ENCODE measurements around the gene RAB12.

Gene RAB12

DNA sequence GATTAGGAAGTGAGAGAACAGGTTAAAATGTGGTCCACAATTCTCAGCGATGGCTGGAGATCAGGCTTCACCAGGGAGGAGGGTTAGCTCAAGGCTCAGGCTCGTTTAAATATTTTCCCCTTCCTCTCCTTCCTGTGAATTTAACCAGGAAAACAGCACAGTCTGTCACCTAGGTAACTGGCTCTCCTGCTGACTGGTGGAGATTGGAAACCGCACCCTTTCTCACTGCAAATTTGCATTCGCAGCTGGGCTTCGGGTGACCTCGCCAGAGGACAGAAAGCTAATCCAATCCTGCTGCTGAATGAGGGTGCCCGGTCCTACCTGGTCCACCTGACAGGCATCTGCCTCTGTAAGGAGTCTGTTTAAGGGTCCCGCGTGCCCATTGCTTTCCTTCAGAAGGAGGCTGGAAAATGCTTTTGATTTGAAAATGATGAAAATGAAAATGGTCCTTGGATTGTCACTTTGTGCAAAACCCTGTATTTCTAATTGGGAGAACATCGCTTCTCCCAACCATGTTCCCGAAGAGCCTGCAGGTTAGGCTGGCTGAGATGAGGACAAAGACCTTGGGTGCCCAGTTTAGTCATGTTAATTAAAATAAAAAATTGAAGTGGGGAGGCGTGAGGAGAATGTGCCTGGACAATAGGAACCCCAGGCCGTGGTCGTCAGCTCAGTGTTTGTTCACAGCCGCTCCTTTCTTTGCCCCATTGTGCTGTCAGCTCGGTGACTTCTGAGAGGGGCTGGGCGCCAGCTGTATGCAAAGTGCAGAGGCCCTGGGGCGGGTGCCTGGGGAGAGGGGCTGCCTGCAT lies 52.7 kb downstream of the RAB12 start:
- no peak for DNase-seq (ENCODE audit: low spot score)
- TF ChIP-seq, protein P1, sequence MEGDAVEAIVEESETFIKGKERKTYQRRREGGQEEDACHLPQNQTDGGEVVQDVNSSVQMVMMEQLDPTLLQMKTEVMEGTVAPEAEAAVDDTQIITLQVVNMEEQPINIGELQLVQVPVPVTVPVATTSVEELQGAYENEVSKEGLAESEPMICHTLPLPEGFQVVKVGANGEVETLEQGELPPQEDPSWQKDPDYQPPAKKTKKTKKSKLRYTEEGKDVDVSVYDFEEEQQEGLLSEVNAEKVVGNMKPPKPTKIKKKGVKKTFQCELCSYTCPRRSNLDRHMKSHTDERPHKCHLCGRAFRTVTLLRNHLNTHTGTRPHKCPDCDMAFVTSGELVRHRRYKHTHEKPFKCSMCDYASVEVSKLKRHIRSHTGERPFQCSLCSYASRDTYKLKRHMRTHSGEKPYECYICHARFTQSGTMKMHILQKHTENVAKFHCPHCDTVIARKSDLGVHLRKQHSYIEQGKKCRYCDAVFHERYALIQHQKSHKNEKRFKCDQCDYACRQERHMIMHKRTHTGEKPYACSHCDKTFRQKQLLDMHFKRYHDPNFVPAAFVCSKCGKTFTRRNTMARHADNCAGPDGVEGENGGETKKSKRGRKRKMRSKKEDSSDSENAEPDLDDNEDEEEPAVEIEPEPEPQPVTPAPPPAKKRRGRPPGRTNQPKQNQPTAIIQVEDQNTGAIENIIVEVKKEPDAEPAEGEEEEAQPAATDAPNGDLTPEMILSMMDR (IDR thresholded peaks at IDR 0.05; ENCODE audit: extremely low read depth, insufficient read depth, missing control alignments) = no peak
- in situ Hi-C loops (cut with MboI; ENCODE audit: low pct_unique_long_range_greater_than_20kb, low sequenced_read_pairs, unreplicated experiment) = loop anchor here (25.0 kb wide), 2 partner anchors 325 to 850 kb away; no protein-coding TSS in a partner anchor

DNA sequence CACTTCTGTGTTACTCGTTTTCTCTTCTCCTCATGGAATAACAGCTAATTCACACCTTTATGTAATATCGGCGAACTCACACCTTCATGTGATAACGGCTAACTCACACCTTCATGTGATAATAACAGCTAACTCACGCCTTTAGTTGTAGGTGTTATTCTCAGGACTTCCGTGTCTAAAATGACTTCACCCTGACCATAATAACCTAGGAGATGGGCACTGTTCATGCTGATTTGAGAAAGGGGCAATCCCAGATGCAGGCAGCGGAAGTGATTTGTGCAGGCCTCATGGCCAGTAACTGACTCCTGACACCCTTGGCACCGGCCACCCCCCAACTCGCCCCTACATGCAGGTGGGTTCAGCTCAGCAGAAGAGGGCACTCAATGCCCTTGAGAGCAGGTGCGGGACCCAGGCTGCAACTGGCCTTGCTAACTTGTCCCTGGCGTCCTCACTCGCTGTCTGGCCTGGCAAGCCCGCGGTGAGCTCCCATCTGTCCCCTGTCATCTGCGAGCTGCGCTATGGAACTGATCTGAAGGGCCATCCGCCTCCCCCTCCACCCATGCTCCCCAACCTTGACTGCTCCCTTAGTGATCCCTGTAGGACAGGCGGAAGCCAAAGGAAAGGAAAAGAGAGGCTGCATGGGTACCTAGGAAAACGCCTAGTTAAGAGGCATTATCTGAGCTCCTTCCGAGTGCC lies 53.5 kb downstream of the RAB12 start:
- DNase-seq (ENCODE audit: low spot score) = no peak
- in situ Hi-C loops (cut with MboI; ENCODE audit: low pct_unique_long_range_greater_than_20kb, low sequenced_read_pairs, unreplicated experiment) = loop anchor here (25.0 kb wide), 2 partner anchors 325 to 850 kb away; no protein-coding TSS in a partner anchor
- TF ChIP-seq, protein P1 (IDR thresholded peaks at IDR 0.05; ENCODE audit: extremely low read depth, insufficient read depth, missing control alignments) = no peak

DNA sequence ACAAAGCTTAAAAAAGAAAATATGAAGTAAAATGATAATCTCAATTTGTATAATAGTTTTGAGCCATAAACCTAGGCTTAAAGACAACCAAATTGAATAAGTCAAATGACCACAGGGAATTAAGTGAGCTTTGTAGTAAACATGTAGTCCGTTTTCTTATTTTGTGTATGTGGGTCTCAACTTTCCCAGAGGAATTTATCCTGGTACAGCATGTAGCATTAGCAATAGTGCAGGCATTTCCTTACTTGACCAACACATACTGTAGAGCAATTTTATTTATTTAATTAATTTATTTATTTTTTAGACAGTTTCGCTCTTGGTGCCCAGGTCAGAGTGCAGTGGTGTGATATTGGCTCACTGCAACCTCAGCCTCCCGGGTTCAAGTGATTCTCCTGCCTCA lies 58.6 kb downstream of the RAB12 start:
- TF ChIP-seq, protein P1 (IDR thresholded peaks at IDR 0.05; ENCODE audit: extremely low read depth, insufficient read depth, missing control alignments) = no peak
- no peak for DNase-seq (ENCODE audit: low spot score)
- in situ Hi-C loops (cut with MboI; ENCODE audit: low pct_unique_long_range_greater_than_20kb, low sequenced_read_pairs, unreplicated experiment) = loop anchor here (25.0 kb wide), 2 partner anchors 319 to 844 kb away; no protein-coding TSS in a partner anchor

DNA sequence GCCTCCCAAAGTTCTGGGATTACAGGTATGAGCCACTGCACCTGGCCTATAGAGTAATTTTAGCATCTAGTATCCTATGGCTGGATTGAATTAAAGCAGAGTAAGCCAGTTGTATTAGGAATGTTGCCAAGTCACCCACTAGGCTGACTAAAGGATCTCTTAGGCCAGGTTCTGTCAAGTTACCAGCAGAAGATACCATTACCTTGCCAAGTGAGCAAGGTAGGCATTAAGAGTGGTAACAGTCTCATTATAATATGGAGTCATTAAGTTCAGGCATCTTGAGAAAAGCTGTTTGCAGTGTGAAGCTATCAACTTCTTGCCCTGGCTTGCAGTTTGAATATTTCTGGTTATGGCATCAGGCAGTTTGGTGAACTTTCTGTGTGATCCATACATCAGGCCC lies 59.1 kb downstream of the RAB12 start:
- DNase-seq (ENCODE audit: low spot score) = no peak
- TF ChIP-seq, protein P1 (IDR thresholded peaks at IDR 0.05; ENCODE audit: extremely low read depth, insufficient read depth, missing control alignments) = no peak
- in situ Hi-C loops (cut with MboI; ENCODE audit: low pct_unique_long_range_greater_than_20kb, low sequenced_read_pairs, unreplicated experiment) = loop anchor here (25.0 kb wide), 2 partner anchors 319 to 844 kb away; no protein-coding TSS in a partner anchor

DNA sequence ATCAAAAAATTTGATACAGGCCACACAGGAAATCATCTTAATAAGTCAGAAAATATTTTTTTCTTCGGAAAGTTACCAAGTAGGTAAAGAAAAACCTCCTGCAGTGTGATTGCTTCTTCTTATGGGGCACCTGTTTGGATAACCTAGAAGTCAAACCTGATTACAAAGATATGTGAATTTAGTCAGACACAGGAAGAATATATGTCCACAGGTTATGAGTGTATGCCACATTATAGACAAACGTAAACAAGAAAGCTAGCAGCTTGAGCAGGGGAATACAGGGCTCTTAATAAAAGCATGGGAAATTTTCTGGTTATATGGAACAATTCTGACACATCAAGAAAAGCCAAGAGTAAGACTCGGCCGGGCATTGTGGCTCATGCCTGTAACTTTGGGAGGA lies 60.3 kb downstream of the RAB12 start:
- in situ Hi-C loops (cut with MboI; ENCODE audit: low pct_unique_long_range_greater_than_20kb, low sequenced_read_pairs, unreplicated experiment) = loop anchor here (25.0 kb wide), 2 partner anchors 318 to 843 kb away; no protein-coding TSS in a partner anchor
- DNase-seq (ENCODE audit: low spot score) = no peak
- TF ChIP-seq, protein P1 (IDR thresholded peaks at IDR 0.05; ENCODE audit: extremely low read depth, insufficient read depth, missing control alignments) = no peak
